A549 treated with Hydrocortisone at 1 μM for 4 hours (cell line): Measurements from ENCODE around the gene POR. TPM values are rescaled to one million over a fixed set of nuclear protein-coding genes. Genes with fewer than 3 reads are reported as not detected.

Experiments
- total RNA-seq: library from RNA; stranded (reverse); fragments of 200-300 nt; extraction: Qiagen RNA extraction; gene quantifications from 5 replicates; pipeline ENCODE4 v1.2.3, GENCODE V29; 2022

The POR gene
- total RNA-seq: 132 to 176 TPM (median 165 TPM) in 5 replicates

DNA sequence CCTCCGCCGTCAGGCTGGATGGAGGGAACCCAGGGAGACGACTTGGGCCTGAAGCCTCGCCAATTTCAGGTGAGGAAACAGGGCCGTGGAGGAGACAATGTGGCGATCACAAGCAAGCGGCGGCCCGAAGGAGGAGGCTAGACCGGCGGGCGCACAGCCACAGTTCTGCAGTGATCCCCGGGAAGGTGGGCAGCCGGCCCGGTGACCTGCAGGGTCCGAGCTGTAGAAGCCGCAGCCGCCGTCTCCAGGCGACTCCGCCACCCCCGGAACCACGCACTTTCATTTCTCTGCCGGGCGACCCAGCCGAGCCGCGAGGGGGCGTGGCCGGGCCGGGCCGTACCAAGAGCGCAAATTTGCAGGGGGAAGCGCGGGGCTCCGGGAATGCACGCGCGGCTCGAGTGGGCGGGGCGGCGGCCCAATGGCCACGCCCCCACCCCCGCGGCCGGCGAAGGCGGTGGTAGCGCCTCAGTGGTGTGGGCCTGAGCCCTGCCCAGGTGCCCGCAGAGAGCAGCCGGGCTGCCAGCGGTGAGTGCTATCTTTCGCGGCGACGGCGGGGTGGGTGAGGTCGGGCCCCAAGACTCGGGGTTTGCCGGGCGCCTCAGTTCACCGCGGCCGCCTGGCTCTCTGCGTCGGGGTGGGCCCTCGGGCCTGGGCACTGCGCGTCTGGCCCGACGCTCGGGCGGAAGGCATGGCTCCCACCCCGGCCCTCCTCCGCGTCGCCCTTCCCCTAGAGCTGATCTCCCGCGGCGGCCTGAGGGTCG lies at the start of gene POR:
Gene POR (plus strand): TSS at position 501 of the 761 bp plus-strand sequence. CDS start 38,847 bp downstream, outside the sequence.

DNA sequence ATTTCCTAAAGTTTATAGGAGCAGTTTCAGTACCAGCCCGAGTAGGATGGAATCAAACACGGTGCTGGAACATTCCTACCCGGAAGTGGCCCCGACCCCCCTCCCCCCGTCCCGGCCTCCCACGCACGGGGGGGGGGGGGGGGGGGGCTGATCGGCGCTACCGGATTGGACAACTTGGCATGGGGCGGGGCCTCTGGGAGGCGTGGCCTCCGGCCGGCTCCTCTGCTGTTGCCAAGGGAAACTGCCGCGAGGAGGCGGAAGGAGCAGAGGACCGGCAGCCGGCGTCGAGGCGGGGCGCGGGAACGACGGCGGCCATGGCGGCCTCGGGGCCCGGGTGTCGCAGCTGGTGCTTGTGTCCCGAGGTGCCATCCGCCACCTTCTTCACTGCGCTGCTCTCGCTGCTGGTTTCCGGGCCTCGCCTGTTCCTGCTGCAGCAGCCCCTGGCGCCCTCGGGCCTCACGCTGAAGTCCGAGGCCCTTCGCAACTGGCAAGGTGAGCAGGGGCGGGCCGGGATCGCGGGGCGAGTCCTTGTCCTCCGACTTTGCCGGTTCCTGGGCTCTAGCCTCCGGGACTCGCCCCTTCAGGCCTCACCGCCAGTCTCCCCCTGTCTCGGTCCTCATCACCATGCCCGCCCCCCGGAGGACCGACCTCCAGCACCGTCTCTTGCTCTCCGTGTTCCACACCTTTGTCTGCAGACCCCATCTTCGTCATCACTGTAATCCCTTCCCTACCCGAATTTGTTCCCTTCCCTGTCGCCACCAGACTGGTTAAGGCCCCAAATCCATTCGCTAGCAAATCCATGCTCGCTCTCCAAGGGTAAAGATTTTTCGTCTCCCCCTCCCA lies 36.0 kb upstream of the POR start, which contains the start of gene RHBDD2:
Gene RHBDD2 (plus strand): TSS at position 266 of the 843 bp plus-strand sequence. CDS start 49 bp downstream, at position 315.

GRCh38 chr7:75994388-75995051 lies 79.6 kb downstream of the POR start, which contains the start of gene TMEM120A:
TSS of gene TMEM120A (minus strand) at chr7:75994595. CDS start at chr7:75994570, 25 bp downstream.

Other genes with a start within 250 kb of the POR start
- 16.9 to 28.0 TPM (median 23.1 TPM) in 5 replicates for gene HIP1, start 176.2 kb upstream of the POR start, total RNA-seq
- 7.7 to 10.6 TPM (median 8.1 TPM) in 5 replicates for gene CCL26, start 142.9 kb upstream of the POR start, total RNA-seq
- gene CCL24, start 101.3 kb upstream of the POR start, total RNA-seq: not detected in 5 replicates
- gene RHBDD2, start 36.1 kb upstream of the POR start, total RNA-seq: 83.1 to 94.6 TPM (median 91.7 TPM) in 5 replicates
- 37.8 to 45.6 TPM (median 45.0 TPM) in 5 replicates for gene TMEM120A, start 79.4 kb downstream of the POR start, total RNA-seq
- 42.1 to 51.7 TPM (median 44.1 TPM) in 5 replicates for gene STYXL1, start 132.8 kb downstream of the POR start, total RNA-seq
- gene MDH2, start 133.0 kb downstream of the POR start, total RNA-seq: 315 to 434 TPM (median 396 TPM) in 5 replicates